Measurements from ENCODE around the gene SPINT4. TPM values are rescaled to one million over a fixed set of nuclear protein-coding genes. Genes with fewer than 3 reads are reported as not detected.
A peak's percentile ranks its signal among the peaks of the same experiment; 100 is the strongest.
"Not testable (repeated sequence)": the region's sequence is repeated elsewhere in the genome, so short reads cannot be mapped to it uniquely, and the experiment has no call there.

SPINT4 gene
- not detected for total RNA-seq

GRCh38 chr20:45722047-45722446 is at the start of gene SPINT4:
Gene SPINT4 (plus strand): TSS chr20:45722347. CDS start chr20:45722368, 21 bp downstream.
- peaks cover 45% of the 10 kb centered on the region for H3K27me3 Mint-ChIP-seq
- H3K9me3 Mint-ChIP-seq (ENCODE audit: low read depth) = peaks cover 3% of the 10 kb centered on the region
- CTCF ChIA-PET = no interaction called here
- intact Hi-C loops (cut with DNase I, micrococcal nuclease) = no loop called here
- ATAC-seq (no peak), DNase-seq (no peak)
- H3K4me1 Mint-ChIP-seq = peaks cover 3% of the 10 kb centered on the region
- no peak within 1 kb of the TSS for H3K4me3 Mint-ChIP-seq
- no peaks in the 10 kb centered on the region for H3K36me3 Mint-ChIP-seq (ENCODE audit: low read depth)
- no peak within 1 kb of the TSS for H3K27ac Mint-ChIP-seq
- POLR2A ChIA-PET = no interaction called here

- Mint-ChIP-seq H3K9me3 (ENCODE audit: low read depth) (peaks cover 2% of the 10 kb centered on the region), H3K4me1 (no peaks in the 10 kb centered on the region), H3K36me3 (ENCODE audit: low read depth) (no peaks in the 10 kb centered on the region), H3K27ac (no peak overlapping the region), H3K4me3 (no peak overlapping the region), H3K27me3 (peaks cover 37% of the 10 kb centered on the region)
- ATAC-seq (no peak), DNase-seq (no peak)
- intact Hi-C loops (cut with DNase I, micrococcal nuclease) = no loop called here
- POLR2A ChIA-PET = no interaction called here
- CTCF ChIA-PET = no interaction called here
Measured at GRCh38 chr20:45672765-45673164, 49.4 kb upstream of the SPINT4 start.

DNA sequence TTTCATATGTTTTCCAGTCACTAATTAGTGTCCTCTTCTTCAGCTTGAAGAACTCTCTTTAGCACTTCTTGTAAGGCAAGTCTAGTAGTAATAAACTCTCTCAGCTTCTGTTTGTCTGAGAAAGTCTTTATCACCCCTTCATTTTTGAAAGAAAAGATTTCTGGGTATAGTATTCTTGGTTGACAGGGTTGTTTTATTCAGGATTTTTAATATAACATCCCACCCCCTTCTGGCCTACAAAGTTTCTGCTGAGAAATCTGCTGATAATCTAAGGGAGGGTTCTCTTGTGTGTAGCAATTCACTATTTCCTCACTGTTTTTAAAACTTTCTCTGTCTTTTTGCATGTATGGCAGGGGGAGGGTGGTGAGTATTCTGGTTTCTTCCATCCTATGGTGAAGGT is 42.5 kb upstream of the SPINT4 start:
- Mint-ChIP-seq H3K27me3 (peaks cover 34% of the 10 kb centered on the region), H3K9me3 (ENCODE audit: low read depth) (peaks cover 16% of the 10 kb centered on the region), H3K36me3 (ENCODE audit: low read depth) (peaks cover 4% of the 10 kb centered on the region), H3K4me1 (no peaks in the 10 kb centered on the region), H3K4me3 (no peak overlapping the region), H3K27ac (no peak overlapping the region)
- POLR2A ChIA-PET = no interaction called here
- ATAC-seq (no peak), DNase-seq (no peak)
- intact Hi-C loops (cut with DNase I, micrococcal nuclease) = no loop called here
- CTCF ChIA-PET = interaction anchor here (0.6 kb wide), 1 partner anchor 384 kb away, joined by 3 read pairs; no protein-coding TSS in a partner anchor

- ChIA-PET CTCF (interaction anchor here (0.6 kb wide), 1 partner anchor 86 kb away, joined by 4 read pairs; no protein-coding TSS in a partner anchor), POLR2A (no interaction called here)
- DNase-seq (no peak), ATAC-seq (no peak)
- Mint-ChIP-seq H3K36me3 (ENCODE audit: low read depth) (no peaks in the 10 kb centered on the region), H3K4me1 (no peaks in the 10 kb centered on the region), H3K9me3 (ENCODE audit: low read depth) (no peaks in the 10 kb centered on the region), H3K4me3 (no peak overlapping the region), H3K27ac (no peak overlapping the region), H3K27me3 (peaks cover 21% of the 10 kb centered on the region)
- intact Hi-C loops (cut with DNase I, micrococcal nuclease) = no loop called here
Measured at GRCh38 chr20:45685896-45686295, 36.3 kb upstream of the SPINT4 start.

DNA sequence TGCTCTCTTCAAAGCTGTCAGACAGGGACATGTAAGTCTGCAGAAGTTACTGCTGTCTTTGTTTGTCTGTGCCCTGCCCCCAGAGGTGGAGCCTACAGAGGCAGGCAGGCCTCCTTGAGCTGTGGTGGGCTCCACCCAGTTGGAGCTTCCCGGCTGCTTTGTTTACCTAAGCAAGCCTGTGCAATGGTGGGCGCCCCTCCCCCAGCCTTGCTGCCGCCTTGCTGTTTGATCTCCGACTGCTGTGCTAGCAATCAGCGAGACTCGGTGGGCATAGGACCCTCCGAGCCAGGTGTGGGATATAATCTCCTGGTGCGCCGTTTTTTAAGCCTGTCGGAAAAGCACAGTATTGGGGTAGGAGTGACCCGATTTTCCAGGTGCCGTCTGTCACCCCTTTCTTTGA is 28.8 kb upstream of the SPINT4 start:
- DNase-seq; H3K27ac Mint-ChIP-seq; CTCF ChIA-PET; intact Hi-C loops (cut with DNase I, micrococcal nuclease); H3K4me1 Mint-ChIP-seq; ATAC-seq; POLR2A ChIA-PET; H3K9me3 Mint-ChIP-seq (ENCODE audit: low read depth); H3K36me3 Mint-ChIP-seq (ENCODE audit: low read depth); H3K4me3 Mint-ChIP-seq: not testable (repeated sequence)
- H3K27me3 Mint-ChIP-seq = peaks cover 19% of the 10 kb centered on the region

DNA sequence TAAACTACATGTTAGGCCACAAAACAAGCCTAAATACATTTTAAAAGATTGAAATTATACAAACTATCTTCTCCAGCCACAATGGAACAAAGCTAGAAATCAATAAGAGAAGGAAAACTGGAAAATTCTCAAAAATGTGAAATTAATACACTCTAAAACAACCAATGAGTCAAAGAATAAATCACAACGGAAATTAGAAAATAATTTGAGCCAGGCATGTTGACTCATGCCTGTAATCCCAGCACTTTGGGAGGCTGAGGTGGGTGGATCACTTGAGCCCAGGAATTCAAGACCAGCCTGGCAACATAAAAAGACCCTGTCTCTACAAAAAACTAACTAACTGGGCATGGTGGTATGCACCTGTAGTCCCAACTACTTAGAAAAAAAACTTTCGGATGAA is 26.7 kb upstream of the SPINT4 start:
- intact Hi-C loops (cut with DNase I, micrococcal nuclease) = no loop called here
- ChIA-PET POLR2A (no interaction called here), CTCF (no interaction called here)
- no peaks in the 10 kb centered on the region for H3K36me3 Mint-ChIP-seq (ENCODE audit: low read depth)
- DNase-seq = no peak
- no peak overlapping the region for H3K27ac Mint-ChIP-seq
- ATAC-seq = no peak
- no peaks in the 10 kb centered on the region for H3K9me3 Mint-ChIP-seq (ENCODE audit: low read depth)
- H3K4me1 Mint-ChIP-seq = no peaks in the 10 kb centered on the region
- no peak overlapping the region for H3K4me3 Mint-ChIP-seq
- peaks cover 19% of the 10 kb centered on the region for H3K27me3 Mint-ChIP-seq

- no peak for DNase-seq
- intact Hi-C loops (cut with DNase I, micrococcal nuclease) = no loop called here
- POLR2A ChIA-PET = no interaction called here
- no peaks in the 10 kb centered on the region for H3K36me3 Mint-ChIP-seq (ENCODE audit: low read depth)
- H3K27ac Mint-ChIP-seq = no peak overlapping the region
- H3K27me3 Mint-ChIP-seq = peaks cover 16% of the 10 kb centered on the region
- H3K9me3 Mint-ChIP-seq (ENCODE audit: low read depth) = no peaks in the 10 kb centered on the region
- no peak for ATAC-seq
- no peaks in the 10 kb centered on the region for H3K4me1 Mint-ChIP-seq
- CTCF ChIA-PET = no interaction called here
- H3K4me3 Mint-ChIP-seq = no peak overlapping the region
Measured at GRCh38 chr20:45701104-45701503, 21.0 kb upstream of the SPINT4 start.

- Mint-ChIP-seq H3K4me3 (no peak within 1 kb of the TSS), H3K36me3 (ENCODE audit: low read depth) (no peaks in the 10 kb centered on the region), H3K4me1 (no peaks in the 10 kb centered on the region), H3K27ac (no peak within 1 kb of the TSS), H3K27me3 (peaks cover 14% of the 10 kb centered on the region), H3K9me3 (ENCODE audit: low read depth) (no peaks in the 10 kb centered on the region)
- POLR2A ChIA-PET = no interaction called here
- no peak for DNase-seq
- ATAC-seq = no peak
- intact Hi-C loops (cut with DNase I, micrococcal nuclease) = no loop called here
- CTCF ChIA-PET = no interaction called here
Measured at GRCh38 chr20:45701873-45702272, 20.3 kb upstream of the SPINT4 start, which contains the start of gene WFDC13. Gene WFDC13 (plus strand): TSS chr20:45702038. CDS start chr20:45702124, 86 bp downstream.

GRCh38 chr20:45704969-45705637 is 17.0 kb upstream of the SPINT4 start, which contains the start of gene WFDC10B:
Gene WFDC10B (minus strand): TSS chr20:45705019. CDS start chr20:45685992, 19,027 bp downstream.
- intact Hi-C loops (cut with DNase I, micrococcal nuclease) = no loop called here
- Mint-ChIP-seq H3K9me3 (ENCODE audit: low read depth) (no peaks in the 10 kb centered on the region), H3K27ac (no peak within 1 kb of the TSS), H3K36me3 (ENCODE audit: low read depth) (no peaks in the 10 kb centered on the region), H3K4me3 (no peak within 1 kb of the TSS), H3K4me1 (no peaks in the 10 kb centered on the region), H3K27me3 (peaks cover 26% of the 10 kb centered on the region)
- DNase-seq (no peak), ATAC-seq (no peak)
- CTCF ChIA-PET = interaction anchor here (1.1 kb wide), 1 partner anchor 66 kb away, joined by 4 read pairs; no protein-coding TSS in a partner anchor
- POLR2A ChIA-PET = no interaction called here

GRCh38 chr20:45716141-45716688 is 5.9 kb upstream of the SPINT4 start:
- H3K9me3 Mint-ChIP-seq (ENCODE audit: low read depth); H3K36me3 Mint-ChIP-seq (ENCODE audit: low read depth); DNase-seq; intact Hi-C loops (cut with DNase I, micrococcal nuclease); H3K27ac Mint-ChIP-seq; H3K4me1 Mint-ChIP-seq; H3K4me3 Mint-ChIP-seq; ATAC-seq; POLR2A ChIA-PET: not testable (repeated sequence)
- CTCF ChIA-PET = interaction anchor here (0.5 to 0.6 kb wide), 2 partner anchors 401 to 1133 kb away, joined by 3 read pairs; no protein-coding TSS in a partner anchor
- peaks cover 39% of the 10 kb centered on the region for H3K27me3 Mint-ChIP-seq

DNA sequence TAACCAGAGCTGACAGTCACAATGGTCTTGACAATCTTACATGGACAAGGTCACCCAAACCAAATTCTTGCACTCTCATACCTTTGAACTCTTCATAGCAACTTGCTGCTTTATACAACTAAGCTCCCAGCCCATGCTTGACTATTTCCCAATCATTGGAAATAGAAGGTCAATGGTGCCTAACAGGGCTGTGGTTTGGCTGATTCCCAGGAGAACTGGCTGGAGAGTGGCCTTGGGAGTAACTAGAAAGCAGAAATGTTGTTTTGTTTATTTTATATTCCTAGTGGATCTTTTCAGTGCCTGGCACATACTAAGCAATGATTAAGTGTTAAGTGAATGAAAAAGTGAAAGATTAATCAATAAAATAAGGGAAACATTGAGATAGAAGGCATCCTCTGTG is 3.0 kb downstream of the SPINT4 start:
- no peak for DNase-seq
- Mint-ChIP-seq H3K4me1 (peaks cover 5% of the 10 kb centered on the region), H3K27ac (no peak overlapping the region), H3K27me3 (peaks cover 41% of the 10 kb centered on the region), H3K4me3 (no peak overlapping the region), H3K9me3 (ENCODE audit: low read depth) (no peaks in the 10 kb centered on the region), H3K36me3 (ENCODE audit: low read depth) (no peaks in the 10 kb centered on the region)
- intact Hi-C loops (cut with DNase I, micrococcal nuclease) = no loop called here
- POLR2A ChIA-PET = no interaction called here
- no peak for ATAC-seq
- CTCF ChIA-PET = interaction anchor here (0.6 to 1.6 kb wide), 4 partner anchors 16 to 136 kb away, joined by 3 to 4 read pairs (median 4); no protein-coding TSS in a partner anchor

GRCh38 chr20:45727044-45727443 is 4.9 kb downstream of the SPINT4 start:
- ATAC-seq = peak; percentile 49
- H3K4me1 Mint-ChIP-seq = peaks cover 5% of the 10 kb centered on the region
- no peak overlapping the region for H3K4me3 Mint-ChIP-seq
- no peak overlapping the region for H3K27ac Mint-ChIP-seq
- H3K36me3 Mint-ChIP-seq (ENCODE audit: low read depth) = peaks cover under 1% of the 10 kb centered on the region
- intact Hi-C loops (cut with DNase I, micrococcal nuclease) = no loop called here
- CTCF ChIA-PET = interaction anchor here (1.0 to 1.5 kb wide), 2 partner anchors 28 to 44 kb away, joined by 3 to 5 read pairs; no protein-coding TSS in a partner anchor
- H3K27me3 Mint-ChIP-seq = peaks cover 42% of the 10 kb centered on the region
- POLR2A ChIA-PET = no interaction called here
- no peak for DNase-seq
- H3K9me3 Mint-ChIP-seq (ENCODE audit: low read depth) = peaks cover 11% of the 10 kb centered on the region

Measured in activated CD4-positive, alpha-beta T cell treated with anti-CD3 and anti-CD28 coated beads for 36 hours (primary cell).